Astrocyte (in vitro differentiated cells and primary cell): ENCODE measurements around the gene BSCL2.

Source experiments
- CTCF ChIP-seq: IDR thresholded peaks from 2 replicates; pipeline ENCODE4 v1.5.1; 2011; ENCODE audit warnings: low read depth, mild to moderate bottlenecking, inconsistent platforms, low read length, moderate library complexity; ENCODE audit not compliant: insufficient read depth
- EZH2 ChIP-seq: IDR thresholded peaks from 2 replicates; pipeline ENCODE4 v1.6.1; 2012; ENCODE audit warnings: mild to moderate bottlenecking, low read length, inconsistent platforms; ENCODE audit not compliant: insufficient read depth

GRCh38 chr11:62648967-62649364, 58.3 kb downstream of the BSCL2 start:
- TF ChIP-seq EZH2: no peak
- TF ChIP-seq CTCF: no peak
